ENCODE results near the gene ARCN1.

- TF ChIP-seq POLR2A (IDR thresholded peaks at IDR 0.05; ENCODE audit: low read depth, low read length) (no peak), TAF1 (IDR thresholded peaks at IDR 0.05; ENCODE audit: borderline replicate concordance, low read depth, low read length) (no peak)
Observed at GRCh38 chr11:118536726-118537125, 35.5 kb upstream of the ARCN1 start.
